ENCODE measurements around the gene CLCN2. TPM values are rescaled to one million over a fixed set of nuclear protein-coding genes. Genes with fewer than 3 reads are reported as not detected.

Gene CLCN2
- total and polyA plus RNA-seq, 2 of the 8 experiments (the other 6 are each of a cell fraction or from before 2014, with no cell fraction given): 13.7 to 16.1 TPM

DNA sequence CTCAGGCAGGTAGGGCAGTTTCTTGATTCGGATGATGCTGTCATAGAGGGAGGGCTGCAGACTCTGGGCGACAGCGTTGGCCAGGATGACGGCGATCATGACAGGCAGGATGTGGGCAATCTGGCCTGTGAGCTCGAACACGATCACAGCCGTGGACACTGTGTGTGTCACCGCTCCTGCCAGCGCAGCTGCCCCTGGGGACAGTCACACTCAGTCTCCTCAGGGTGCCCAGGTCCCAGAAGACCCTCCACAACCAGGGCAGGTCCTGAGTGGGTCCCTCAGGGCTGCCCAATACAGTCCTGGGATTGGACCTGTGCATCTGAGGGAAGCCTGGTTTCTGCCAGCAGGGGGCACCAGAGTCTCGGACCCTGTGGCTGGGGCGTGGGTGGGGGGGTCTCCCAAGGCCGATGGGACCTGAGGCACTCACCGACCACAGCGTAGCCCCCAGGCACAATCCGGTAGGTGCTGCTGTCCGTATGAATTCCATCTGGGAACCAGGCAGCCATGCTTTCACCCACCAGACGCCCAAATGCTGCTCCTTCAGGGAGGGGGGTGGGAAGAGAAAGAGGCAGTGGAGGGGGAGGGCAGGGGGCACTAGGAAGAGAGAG, 7.2 kb downstream of the CLCN2 start:
- Histone ChIP-seq H3K56ac (replicated peaks; ENCODE audit: insufficient read length, low read depth, low read length) (no peak overlapping the region), H2BK15ac (ENCODE audit: low read length) (no peak overlapping the region), H4K8ac (ENCODE audit: extremely low read depth, insufficient read depth, low read length) (no peak overlapping the region), H4K91ac (replicated peaks; ENCODE audit: insufficient read length, low read length) (no peak overlapping the region), H2BK120ac (replicated peaks; ENCODE audit: low read depth, low read length) (no peak overlapping the region), H3K27ac (ENCODE audit: low read depth, low read length) (no peak overlapping the region), H3K4me2 (ENCODE audit: insufficient read depth in 1 of 2, low read depth in 2 of 2, low read length in 2 of 2) (no peak overlapping the region), H3K18ac (ENCODE audit: extremely low read depth, low read length) (no peak overlapping the region), H2BK5ac (ENCODE audit: low read depth, low read length) (no peak overlapping the region; the same call in 1 of the 2 replicates), H3K4me1 (replicated peaks in 1 of 4; ENCODE audit: control insufficient read depth in 3 of 4, insufficient read depth in 4 of 4, low read length in 3 of 4) (peaks cover 0 to 7% (median 3%) of the 10 kb centered on the region in 4 experiments; a peak in 2 of 7 replicates), H2BK20ac (ENCODE audit: low read length) (no peak overlapping the region), H2AFZ (ENCODE audit: low read length) (no peak overlapping the region), H3K9ac (replicated peaks in 1 of 4; ENCODE audit: extremely low read depth in 1 of 4, low read depth in 3 of 4, low read length in 3 of 4) (no peak overlapping the region), H3K36me3 (ENCODE audit: control insufficient read depth in 2 of 4, insufficient read depth in 4 of 4, low read length in 3 of 4) (peaks cover 7 to 42% (median 26%) of the 10 kb centered on the region in 4 experiments; a peak in 7 of 8 replicates), H3K23me2 (ENCODE audit: low read depth, low read length) (no peaks in the 10 kb centered on the region), H2BK12ac (ENCODE audit: low read depth, low read length) (0 out of 2 replicates have a peak overlapping the region, but pooled peaks have one; percentile 27), H3K4ac (replicated peaks; ENCODE audit: insufficient read length, low read depth, low read length) (no peak overlapping the region), H3K14ac (ENCODE audit: insufficient read length) (no peak overlapping the region), H3K23ac (ENCODE audit: insufficient read length) (no peak overlapping the region), H3K27me3 (replicated peaks in 1 of 4; ENCODE audit: control insufficient read depth in 3 of 4, extremely low read depth in 1 of 4, insufficient read depth in 3 of 4, low read length in 3 of 4) (no peaks in the 10 kb centered on the region), H3K4me3 (ENCODE audit: extremely low read depth in 1 of 4, insufficient read depth in 2 of 4, low read depth in 3 of 4, low read length in 4 of 4) (no peak overlapping the region), H4K20me1 (replicated peaks in 1 of 2; ENCODE audit: control insufficient read depth in 1 of 2, insufficient read depth in 2 of 2, low read length in 2 of 2) (peaks cover 4 to 11% of the 10 kb centered on the region in 2 experiments), H3K9me3 (ENCODE audit: insufficient read depth in 2 of 2, low read depth in 1 of 2, low read length in 1 of 2) (no peaks in the 10 kb centered on the region), H4K5ac (ENCODE audit: insufficient read length, low read depth, low read length) (no peak overlapping the region), H3K79me2 (ENCODE audit: control insufficient read depth in 1 of 2, insufficient read depth in 2 of 2, low read length in 2 of 2) (no peaks in the 10 kb centered on the region), H3K79me1 (ENCODE audit: low read depth, low read length) (no peaks in the 10 kb centered on the region), H2AK5ac (ENCODE audit: low read depth, low read length) (no peak overlapping the region)
- FAIRE-seq: no peak
- DNase-seq (ENCODE audit: low read depth in 1 of 2, low spot score in 2 of 2): peak in 1 of 2 experiments; percentile 85
- CTCF ChIA-PET (ENCODE audit: partially characterized antibody): interaction anchor here (0.7 to 6.8 kb wide), 26 partner anchors 8 to 424 kb away, joined by 3 to 49 read pairs (median 4); partner anchors contain the start of genes CLCN2, FAM131A and POLR2H
- WGBS, 2 experiments (ENCODE audit: extremely low coverage in 1 of 2, insufficient coverage in 1 of 2, insufficient read length in 1 of 2, insufficient replicate concordance in 2 of 2, low coverage in 1 of 2, low lambda C conversion rate in 2 of 2, missing lambda C conversion rate in 1 of 2): 73% methylated on average over 15 of the region's 18 CpGs; no CpG with 5 or more reads in 1 of the 2 experiments
- POLR2A ChIA-PET (ENCODE audit: partially characterized antibody): interaction anchor here (1.0 to 3.6 kb wide), 9 partner anchors 8 to 38 kb away, joined by 3 to 23 read pairs (median 6); partner anchors contain the start of genes CLCN2, FAM131A and POLR2H
- TF ChIP-seq, protein P1, sequence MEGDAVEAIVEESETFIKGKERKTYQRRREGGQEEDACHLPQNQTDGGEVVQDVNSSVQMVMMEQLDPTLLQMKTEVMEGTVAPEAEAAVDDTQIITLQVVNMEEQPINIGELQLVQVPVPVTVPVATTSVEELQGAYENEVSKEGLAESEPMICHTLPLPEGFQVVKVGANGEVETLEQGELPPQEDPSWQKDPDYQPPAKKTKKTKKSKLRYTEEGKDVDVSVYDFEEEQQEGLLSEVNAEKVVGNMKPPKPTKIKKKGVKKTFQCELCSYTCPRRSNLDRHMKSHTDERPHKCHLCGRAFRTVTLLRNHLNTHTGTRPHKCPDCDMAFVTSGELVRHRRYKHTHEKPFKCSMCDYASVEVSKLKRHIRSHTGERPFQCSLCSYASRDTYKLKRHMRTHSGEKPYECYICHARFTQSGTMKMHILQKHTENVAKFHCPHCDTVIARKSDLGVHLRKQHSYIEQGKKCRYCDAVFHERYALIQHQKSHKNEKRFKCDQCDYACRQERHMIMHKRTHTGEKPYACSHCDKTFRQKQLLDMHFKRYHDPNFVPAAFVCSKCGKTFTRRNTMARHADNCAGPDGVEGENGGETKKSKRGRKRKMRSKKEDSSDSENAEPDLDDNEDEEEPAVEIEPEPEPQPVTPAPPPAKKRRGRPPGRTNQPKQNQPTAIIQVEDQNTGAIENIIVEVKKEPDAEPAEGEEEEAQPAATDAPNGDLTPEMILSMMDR (IDR thresholded peaks at IDR 0.05; ENCODE audit: control extremely low read depth in 1 of 3, insufficient read depth in 1 of 3, low read depth in 1 of 3, low read length in 3 of 3): peak in 2 of 3 experiments; percentile 60 to 74; a peak in 3 of 4 replicates
- TF ChIP-seq GABPA (IDR thresholded peaks at IDR 0.05; ENCODE audit: borderline replicate concordance, insufficient read depth, low read length) (no peak), RAD21 (IDR thresholded peaks at IDR 0.05 in 1 of 2, conservative IDR thresholded peaks at IDR 0.05 in 1 of 2; ENCODE audit: low read depth in 2 of 2, low read length in 2 of 2) (peak; percentile 37 to 58; a peak in 3 of 4 replicates), KDM1A (IDR thresholded peaks at IDR 0.05; ENCODE audit: borderline replicate concordance, low read length) (no peak), CHD2 (IDR thresholded peaks at IDR 0.05; ENCODE audit: low read length) (no peak), CREB1 (IDR thresholded peaks at IDR 0.05) (0 out of 2 replicates have a peak, but pooled peaks have one; percentile 17)
